CD4-positive, alpha-beta T cell treated with Interleukin-17A for 1 hour (primary cell): ENCODE results near the gene RHOF.
"Not testable (repeated sequence)": the region's sequence is repeated elsewhere in the genome, so short reads cannot be mapped to it uniquely, and the experiment has no call there.

Experiments used
- DNase-seq: peaks from one replicate; pipeline ENCODE4 v3.0.0-alpha.2; 2020

The RHOF gene

GRCh38 chr12:121791671-121792551 lies 1.6 kb downstream of the RHOF start:
- peak; percentile 77 for DNase-seq

- DNase-seq, result not testable (repeated sequence)
Measured at GRCh38 chr12:121790785-121791184, 2.7 kb downstream of the RHOF start.

- peak; percentile 97 for DNase-seq
Measured at GRCh38 chr12:121789800-121790728, 3.4 kb downstream of the RHOF start.

- peak; percentile 72 for DNase-seq
Measured at GRCh38 chr12:121789233-121789781, 4.2 kb downstream of the RHOF start.

- no peak for DNase-seq
Measured at GRCh38 chr12:121788176-121788818, 5.2 kb downstream of the RHOF start.

- DNase-seq, result peak; percentile 81
Measured at GRCh38 chr12:121787063-121788025, 6.1 kb downstream of the RHOF start.

- peak; percentile 55 for DNase-seq
Measured at GRCh38 chr12:121786440-121786825, 7.1 kb downstream of the RHOF start.

GRCh38 chr12:121784460-121784859 lies 9.0 kb downstream of the RHOF start:
- DNase-seq, result no peak

GRCh38 chr12:121783766-121784165 lies 9.7 kb downstream of the RHOF start:
- no peak for DNase-seq

GRCh38 chr12:121781998-121782979 lies 11.2 kb downstream of the RHOF start:
- peak; percentile 64 for DNase-seq

- no peak for DNase-seq
Measured at GRCh38 chr12:121781484-121781997, 11.9 kb downstream of the RHOF start.

- DNase-seq, result no peak
Measured at GRCh38 chr12:121780429-121780828, 13.1 kb downstream of the RHOF start.

- no peak for DNase-seq
Measured at GRCh38 chr12:121779422-121779895, 14.0 kb downstream of the RHOF start.

- no peak for DNase-seq
Measured at GRCh38 chr12:121778567-121779421, 14.7 kb downstream of the RHOF start.

- DNase-seq, result peak; percentile 88
Measured at GRCh38 chr12:121776190-121777098, 17.0 kb downstream of the RHOF start.

- DNase-seq, result no peak
Measured at GRCh38 chr12:121775501-121775900, 18.0 kb downstream of the RHOF start.

GRCh38 chr12:121774968-121775474 lies 18.5 kb downstream of the RHOF start:
- DNase-seq, result no peak
